Measurements from ENCODE around the gene SRR.

SRR gene

GRCh38 chr17:2266045-2266864 lies 37.5 kb upstream of the SRR start:
- no CpG with 5 or more reads among the region's 13 CpGs for WGBS, 2 donors (ENCODE audit: extremely low coverage in 2 of 2, insufficient read length in 2 of 2, insufficient replicate concordance in 1 of 2)
- Histone ChIP-seq H4K8ac (ENCODE audit: low read depth, low read length) (no peak overlapping the region), H3K4ac (ENCODE audit: low read length) (no peak overlapping the region), H3K4me2 (ENCODE audit: insufficient read depth, low read length, poor library complexity, severe bottlenecking) (no peak overlapping the region), H2BK12ac (ENCODE audit: low read length) (no peak overlapping the region), H3K79me1 (ENCODE audit: low read depth, low read length) (no peaks in the 10 kb centered on the region), H2BK15ac (ENCODE audit: low read length) (no peak overlapping the region), H4K91ac (ENCODE audit: low read depth, low read length, poor library complexity) (no peak overlapping the region), H3K14ac (ENCODE audit: low read length) (no peak overlapping the region), H3K23ac (ENCODE audit: low read depth, low read length, poor library complexity) (no peak overlapping the region), H3K4me1 (ENCODE audit: control insufficient read depth in 2 of 2, insufficient read depth in 1 of 2, low read depth in 1 of 2, low read length in 2 of 2) (no peaks in the 10 kb centered on the region), H3K4me3 (ENCODE audit: low read length in 2 of 2) (no peak overlapping the region), H2BK120ac (ENCODE audit: low read depth, low read length) (no peak overlapping the region), H2BK5ac (ENCODE audit: low read length) (no peak overlapping the region), H3K27me3 (ENCODE audit: control insufficient read depth in 3 of 3, insufficient read depth in 3 of 3, low read depth in 1 of 3, low read length in 3 of 3) (no peaks in the 10 kb centered on the region), H3K36me3 (replicated peaks in 1 of 2; ENCODE audit: control insufficient read depth in 2 of 2, insufficient read depth in 2 of 2, low read length in 2 of 2) (peaks cover 12 to 83% of the 10 kb centered on the region in 2 donors), H2AK5ac (ENCODE audit: low read depth, low read length) (no peak overlapping the region), H3K18ac (ENCODE audit: low read length) (no peak overlapping the region), H3K9me3 (replicated peaks in 1 of 2; ENCODE audit: control insufficient read depth in 2 of 2, insufficient read depth in 1 of 2, low read depth in 1 of 2, low read length in 2 of 2) (no peaks in the 10 kb centered on the region), H3K27ac (replicated peaks; ENCODE audit: low read length) (no peak overlapping the region), H3K9ac (ENCODE audit: low read depth, low read length, poor library complexity) (no peak overlapping the region), H2AFZ (ENCODE audit: low read length) (no peak overlapping the region)
- DNase-seq (ENCODE audit: low spot score) = no peak

- H4K91ac ChIP-seq (ENCODE audit: low read depth, low read length, poor library complexity) = no peak overlapping the region
- no peaks in the 10 kb centered on the region for H3K27me3 ChIP-seq (ENCODE audit: control insufficient read depth in 3 of 3, insufficient read depth in 3 of 3, low read depth in 1 of 3, low read length in 3 of 3)
- H3K79me1 ChIP-seq (ENCODE audit: low read depth, low read length) = no peaks in the 10 kb centered on the region
- no peak for DNase-seq (ENCODE audit: low spot score)
- no peak overlapping the region for H3K4me2 ChIP-seq (ENCODE audit: insufficient read depth, low read length, poor library complexity, severe bottlenecking)
- no peak overlapping the region for H3K4me3 ChIP-seq (ENCODE audit: low read length in 2 of 2)
- no peak overlapping the region for H2BK5ac ChIP-seq (ENCODE audit: low read length)
- no peak overlapping the region for H2AFZ ChIP-seq (ENCODE audit: low read length)
- no peak overlapping the region for H2BK15ac ChIP-seq (ENCODE audit: low read length)
- H3K23ac ChIP-seq (ENCODE audit: low read depth, low read length, poor library complexity) = no peak overlapping the region
- H2AK5ac ChIP-seq (ENCODE audit: low read depth, low read length) = no peak overlapping the region
- H3K27ac ChIP-seq (replicated peaks; ENCODE audit: low read length) = no peak overlapping the region
- no peaks in the 10 kb centered on the region for H3K4me1 ChIP-seq (ENCODE audit: control insufficient read depth in 2 of 2, insufficient read depth in 1 of 2, low read depth in 1 of 2, low read length in 2 of 2)
- no peak overlapping the region for H2BK120ac ChIP-seq (ENCODE audit: low read depth, low read length)
- H4K8ac ChIP-seq (ENCODE audit: low read depth, low read length) = no peak overlapping the region
- no peaks in the 10 kb centered on the region for H3K9me3 ChIP-seq (replicated peaks in 1 of 2; ENCODE audit: control insufficient read depth in 2 of 2, insufficient read depth in 1 of 2, low read depth in 1 of 2, low read length in 2 of 2)
- no peak overlapping the region for H2BK12ac ChIP-seq (ENCODE audit: low read length)
- no peak overlapping the region for H3K9ac ChIP-seq (ENCODE audit: low read depth, low read length, poor library complexity)
- H3K18ac ChIP-seq (ENCODE audit: low read length) = no peak overlapping the region
- H3K14ac ChIP-seq (ENCODE audit: low read length) = no peak overlapping the region
- no peak overlapping the region for H3K4ac ChIP-seq (ENCODE audit: low read length)
- WGBS, 2 donors (ENCODE audit: extremely low coverage in 2 of 2, insufficient read length in 2 of 2, insufficient replicate concordance in 1 of 2) = no CpG with 5 or more reads among the region's 3 CpGs
- H3K36me3 ChIP-seq (replicated peaks in 1 of 2; ENCODE audit: control insufficient read depth in 2 of 2, insufficient read depth in 2 of 2, low read length in 2 of 2) = peaks cover 12 to 79% of the 10 kb centered on the region in 2 donors
These were observed 36.9 kb upstream of the SRR start for GRCh38 chr17:2266865-2267228.

GRCh38 chr17:2267354-2267753 lies 36.4 kb upstream of the SRR start:
- no peak overlapping the region for H2BK5ac ChIP-seq (ENCODE audit: low read length)

GRCh38 chr17:2271985-2272702 lies 31.6 kb upstream of the SRR start:
- no peak overlapping the region for H3K18ac ChIP-seq (ENCODE audit: low read length)
- H2AK5ac ChIP-seq (ENCODE audit: low read depth, low read length) = no peak overlapping the region
- no peak overlapping the region for H2AFZ ChIP-seq (ENCODE audit: low read length)
- no CpG with 5 or more reads among the region's 3 CpGs for WGBS, 2 donors (ENCODE audit: extremely low coverage in 2 of 2, insufficient read length in 2 of 2, insufficient replicate concordance in 1 of 2)
- H3K4me2 ChIP-seq (ENCODE audit: insufficient read depth, low read length, poor library complexity, severe bottlenecking) = no peak overlapping the region
- no peak overlapping the region for H2BK120ac ChIP-seq (ENCODE audit: low read depth, low read length)
- H3K9ac ChIP-seq (ENCODE audit: low read depth, low read length, poor library complexity) = no peak overlapping the region
- H2BK12ac ChIP-seq (ENCODE audit: low read length) = no peak overlapping the region
- no peak overlapping the region for H3K27ac ChIP-seq (replicated peaks; ENCODE audit: low read length)
- H2BK5ac ChIP-seq (ENCODE audit: low read length) = no peak overlapping the region
- no peak overlapping the region for H3K23ac ChIP-seq (ENCODE audit: low read depth, low read length, poor library complexity)
- peaks cover 2% of the 10 kb centered on the region for H3K79me1 ChIP-seq (ENCODE audit: low read depth, low read length)
- H4K8ac ChIP-seq (ENCODE audit: low read depth, low read length) = no peak overlapping the region
- H3K4ac ChIP-seq (ENCODE audit: low read length) = no peak overlapping the region
- no peaks in the 10 kb centered on the region for H3K27me3 ChIP-seq (ENCODE audit: control insufficient read depth in 3 of 3, insufficient read depth in 3 of 3, low read depth in 1 of 3, low read length in 3 of 3)
- H4K91ac ChIP-seq (ENCODE audit: low read depth, low read length, poor library complexity) = no peak overlapping the region
- no peak overlapping the region for H3K14ac ChIP-seq (ENCODE audit: low read length)
- no peak overlapping the region for H2BK15ac ChIP-seq (ENCODE audit: low read length)
- no peaks in the 10 kb centered on the region for H3K4me1 ChIP-seq (ENCODE audit: control insufficient read depth in 2 of 2, insufficient read depth in 1 of 2, low read depth in 1 of 2, low read length in 2 of 2)
- DNase-seq (ENCODE audit: low spot score) = no peak
- no peaks in the 10 kb centered on the region for H3K9me3 ChIP-seq (replicated peaks in 1 of 2; ENCODE audit: control insufficient read depth in 2 of 2, insufficient read depth in 1 of 2, low read depth in 1 of 2, low read length in 2 of 2)
- H3K36me3 ChIP-seq (replicated peaks in 1 of 2; ENCODE audit: control insufficient read depth in 2 of 2, insufficient read depth in 2 of 2, low read length in 2 of 2) = peaks cover 12 to 79% of the 10 kb centered on the region in 2 donors
- H3K4me3 ChIP-seq (ENCODE audit: low read length in 2 of 2) = no peak overlapping the region

More at GRCh38 chr17:2267354-2267753, 36.4 kb upstream of the SRR start:
- Histone ChIP-seq H3K18ac (ENCODE audit: low read length) (no peak overlapping the region), H3K9me3 (replicated peaks in 1 of 2; ENCODE audit: control insufficient read depth in 2 of 2, insufficient read depth in 1 of 2, low read depth in 1 of 2, low read length in 2 of 2) (no peaks in the 10 kb centered on the region), H3K9ac (ENCODE audit: low read depth, low read length, poor library complexity) (no peak overlapping the region), H2BK12ac (ENCODE audit: low read length) (no peak overlapping the region), H2AFZ (ENCODE audit: low read length) (no peak overlapping the region), H2BK15ac (ENCODE audit: low read length) (no peak overlapping the region), H3K4ac (ENCODE audit: low read length) (no peak overlapping the region), H3K23ac (ENCODE audit: low read depth, low read length, poor library complexity) (no peak overlapping the region), H3K4me1 (ENCODE audit: control insufficient read depth in 2 of 2, insufficient read depth in 1 of 2, low read depth in 1 of 2, low read length in 2 of 2) (no peaks in the 10 kb centered on the region), H2AK5ac (ENCODE audit: low read depth, low read length) (no peak overlapping the region), H4K8ac (ENCODE audit: low read depth, low read length) (no peak overlapping the region), H3K14ac (ENCODE audit: low read length) (no peak overlapping the region), H3K79me1 (ENCODE audit: low read depth, low read length) (no peaks in the 10 kb centered on the region), H3K4me3 (ENCODE audit: low read length in 2 of 2) (no peak overlapping the region), H3K36me3 (replicated peaks in 1 of 2; ENCODE audit: control insufficient read depth in 2 of 2, insufficient read depth in 2 of 2, low read length in 2 of 2) (peaks cover 15 to 79% of the 10 kb centered on the region in 2 donors), H4K91ac (ENCODE audit: low read depth, low read length, poor library complexity) (no peak overlapping the region), H3K4me2 (ENCODE audit: insufficient read depth, low read length, poor library complexity, severe bottlenecking) (no peak overlapping the region), H3K27me3 (ENCODE audit: control insufficient read depth in 3 of 3, insufficient read depth in 3 of 3, low read depth in 1 of 3, low read length in 3 of 3) (no peaks in the 10 kb centered on the region), H3K27ac (replicated peaks; ENCODE audit: low read length) (no peak overlapping the region), H2BK120ac (ENCODE audit: low read depth, low read length) (no peak overlapping the region)
- no CpG with 5 or more reads among the region's 4 CpGs for WGBS, 2 donors (ENCODE audit: extremely low coverage in 2 of 2, insufficient read length in 2 of 2, insufficient replicate concordance in 1 of 2)
- no peak for DNase-seq (ENCODE audit: low spot score)

All from neuronal stem cell (in vitro differentiated cells).